HCT116 (cell line): ENCODE measurements around the gene ERC1. TPM values are rescaled to one million over a fixed set of nuclear protein-coding genes. Genes with fewer than 3 reads are reported as not detected.

Experiments used
- ATAC-seq: fragments of 200-7000 bp; cut with Tn5 transposase; 2 replicates; pipeline ENCODE4 v1.9.1; 2020; ENCODE audit warnings: mild to moderate bottlenecking, moderate library complexity
- BruUV-seq: library from RNA; stranded (reverse); fragments of 400-500 nt; replicated peaks from 2 replicates; lab custom pipeline; 2021; lab: Mats Ljungman, UMichigan
- CTCF ChIA-PET: fragments of 300-600 bp; sonication (Branson Sonifier 250); formaldehyde crosslinking; loops from one replicate; lab custom pipeline; 2021; ENCODE audit warnings: antibody characterized with exemption; lab: Charles Lee
- POLR2A ChIA-PET: fragments of 300-600, 350-600 bp; sonication (Branson Sonifier 250); formaldehyde crosslinking; loops from one replicate; lab custom pipeline; 2021; ENCODE audit warnings: antibody characterized with exemption; lab: Charles Lee
- RAD21 ChIA-PET, 2 experiments: fragments of 300-600 bp; sonication (Branson Sonifier 250); formaldehyde crosslinking; loops; one replicate each; lab custom pipeline; 2023; ENCODE audit warnings: low total read pairs in 2 of 2; ENCODE audit not compliant: uncharacterized antibody in 2 of 2, unreplicated experiment in 2 of 2, low non-redundant PET in 1 of 2; lab: Charles Lee
- DNase-seq: peaks from one replicate; pipeline ENCODE4 v3.0.0-alpha.2; 2010; ENCODE audit warnings: low read depth, low spot score
- H2AFZ ChIP-seq: fragments of 200-600 bp; shearing (Covaris generic), sonication (generic); 2 replicates; pipeline ENCODE4 v1.6.1; 2017; ENCODE audit warnings: low read depth, mixed run types, mixed read lengths, antibody characterized with exemption, low read length; ENCODE audit not compliant: poor library complexity, severe bottlenecking
- H3K27ac ChIP-seq: 2 replicates; pipeline ENCODE4 v1.5.1; 2012; ENCODE audit warnings: low read depth, low read length
- H3K27me3 ChIP-seq: fragments of 200-600 bp; sonication (generic); 2 replicates; pipeline ENCODE4 v1.6.1; 2016; ENCODE audit warnings: mixed run types, low read length, mixed read lengths; ENCODE audit not compliant: insufficient read depth
- H3K36me3 ChIP-seq, 2 experiments: fragments of 200-500 bp in 1 of 2; fragments of 200-600 bp in 1 of 2; sonication (Bioruptor generic) in 1 of 2; sonication (generic) in 1 of 2; 2 replicates each; pipeline versions ENCODE4 v1.5.1 to v1.6.1; 2014 to 2016; ENCODE audit warnings: low read length in 2 of 2, inconsistent platforms in 1 of 2, mixed read lengths in 1 of 2, mixed run types in 1 of 2; ENCODE audit not compliant: insufficient read depth in 2 of 2, control insufficient read depth in 1 of 2
- H3K4me1 ChIP-seq, 2 experiments: fragments of 200-600 bp in 1 of 2; sonication (generic) in 1 of 2; 2 replicates each; pipeline versions ENCODE4 v1.5.1 to v1.6.1; 2012 to 2017; ENCODE audit warnings: low read length in 2 of 2, inconsistent platforms in 1 of 2, mild to moderate bottlenecking in 1 of 2, mixed read lengths in 1 of 2, mixed run types in 1 of 2, moderate library complexity in 1 of 2; ENCODE audit not compliant: insufficient read depth in 2 of 2, control insufficient read depth in 1 of 2
- H3K4me2 ChIP-seq: fragments of 200-600 bp; sonication (generic); 2 replicates; pipeline ENCODE4 v1.6.1; 2017; ENCODE audit warnings: mixed run types, low read length, mixed read lengths
- H3K4me3 ChIP-seq, 2 experiments: fragments of 200-600 bp in 1 of 2; sonication (generic) in 1 of 2; replicated peaks in 1 of 2; 2 replicates each; pipeline ENCODE4 v1.5.1; 2011 to 2016; ENCODE audit warnings: low read length in 2 of 2, control low read depth in 1 of 2, low read depth in 1 of 2, mild to moderate bottlenecking in 1 of 2, mixed read lengths in 1 of 2, mixed run types in 1 of 2
- H3K79me2 ChIP-seq: fragments of 200-600 bp; sonication (generic); 2 replicates; pipeline ENCODE4 v1.6.1; 2017; ENCODE audit warnings: mild to moderate bottlenecking, mixed run types, low read length, moderate library complexity, mixed read lengths; ENCODE audit not compliant: insufficient read depth
- H3K9ac ChIP-seq: fragments of 200-600 bp; sonication (generic); 2 replicates; pipeline ENCODE4 v1.6.1; 2016; ENCODE audit warnings: low read length, mixed read lengths
- H3K9me2 ChIP-seq: fragments of 200-600 bp; sonication (generic), shearing (Covaris generic); 2 replicates; pipeline ENCODE4 v1.6.1; 2017; ENCODE audit warnings: mixed run types, mild to moderate bottlenecking, moderate library complexity; ENCODE audit not compliant: insufficient read depth
- H3K9me3 ChIP-seq, 2 experiments: fragments of 200-500 bp in 1 of 2; fragments of 200-600 bp in 1 of 2; sonication (Bioruptor generic) in 1 of 2; sonication (generic) in 1 of 2; 2 replicates each; pipeline ENCODE4 v1.6.1; 2014 to 2017; ENCODE audit warnings: low read length in 2 of 2, mixed read lengths in 2 of 2, inconsistent platforms in 1 of 2, low read depth in 1 of 2, mild to moderate bottlenecking in 1 of 2, mixed run types in 1 of 2, moderate library complexity in 1 of 2; ENCODE audit not compliant: control insufficient read depth in 1 of 2, insufficient read depth in 1 of 2
- H4K20me1 ChIP-seq: fragments of 200-600 bp; sonication (generic), shearing (Covaris generic); 2 replicates; pipeline ENCODE4 v1.6.1; 2017; ENCODE audit warnings: mixed run types, mild to moderate bottlenecking, moderate library complexity; ENCODE audit not compliant: insufficient read depth
- ATF3 ChIP-seq: IDR thresholded peaks from 2 replicates; pipeline ENCODE4 v1.6.1; 2012
- CBX3 ChIP-seq: IDR thresholded peaks from 2 replicates; pipeline ENCODE4 v1.6.1; 2012; ENCODE audit warnings: low read depth
- CEBPB ChIP-seq: IDR thresholded peaks from 2 replicates; pipeline ENCODE4 v1.6.1; 2012; ENCODE audit warnings: low read depth
- CTCF ChIP-seq, 3 experiments: fragments of 200-600 bp in 1 of 3; sonication (generic) in 1 of 3; IDR thresholded peaks in 2 of 3; conservative IDR thresholded peaks in 1 of 3; 2 replicates each; pipeline ENCODE4 v1.5.1; 2012 to 2017; ENCODE audit warnings: low read depth in 2 of 3, low read length in 2 of 3, antibody characterized with exemption in 1 of 3, borderline replicate concordance in 1 of 3, control low read depth in 1 of 3, mild to moderate bottlenecking in 1 of 3, mixed read lengths in 1 of 3, mixed run types in 1 of 3, moderate library complexity in 1 of 3; ENCODE audit not compliant: insufficient read depth in 1 of 3
- ELF1 ChIP-seq: IDR thresholded peaks from 2 replicates; pipeline ENCODE4 v1.6.1; 2012; ENCODE audit warnings: low read depth, borderline replicate concordance
- FOSL1 ChIP-seq: IDR thresholded peaks from 2 replicates; pipeline ENCODE4 v1.6.1; 2012; ENCODE audit warnings: low read depth
- JUND ChIP-seq: IDR thresholded peaks from 2 replicates; pipeline ENCODE4 v1.6.1; 2012
- MAX ChIP-seq: IDR thresholded peaks from 2 replicates; pipeline ENCODE4 v1.6.1; 2012
- POLR2A ChIP-seq: IDR thresholded peaks from 2 replicates; pipeline ENCODE4 v1.7.0; 2011; ENCODE audit warnings: borderline replicate concordance; ENCODE audit not compliant: insufficient read depth, insufficient read length; ENCODE audit errors: extremely low read depth
- POLR2AphosphoS5 ChIP-seq: IDR thresholded peaks from 2 replicates; pipeline ENCODE4 v1.6.1; 2011; ENCODE audit warnings: mild to moderate bottlenecking, low read depth, low read length, moderate library complexity
- SIN3A ChIP-seq: IDR thresholded peaks from 2 replicates; pipeline ENCODE4 v1.6.1; 2012; ENCODE audit warnings: low read depth
- SP1 ChIP-seq: IDR thresholded peaks from 2 replicates; pipeline ENCODE4 v1.6.1; 2012; ENCODE audit warnings: low read depth
- SRF ChIP-seq: IDR thresholded peaks from 2 replicates; pipeline ENCODE4 v1.6.1; 2012; ENCODE audit warnings: low read depth
- YY1 ChIP-seq: IDR thresholded peaks from 2 replicates; pipeline ENCODE4 v1.6.1; 2011; ENCODE audit warnings: low read length, low read depth, moderate library complexity, mild to moderate bottlenecking; ENCODE audit not compliant: insufficient replicate concordance; ENCODE audit errors: extremely low read depth
- ZBTB33 ChIP-seq: IDR thresholded peaks from 2 replicates; pipeline ENCODE4 v1.6.1; 2011; ENCODE audit warnings: mild to moderate bottlenecking, low read length, moderate library complexity; ENCODE audit not compliant: insufficient replicate concordance; ENCODE audit errors: extremely low read depth
- ZFX ChIP-seq: fragments of 450-650 bp; IDR thresholded peaks from 2 replicates; pipeline ENCODE4 v1.6.1; 2017
- ZNF274 ChIP-seq: fragments of 200-500 bp; sonication (Bioruptor generic); IDR thresholded peaks from 2 replicates; pipeline ENCODE4 v1.6.1; 2014; ENCODE audit warnings: mild to moderate bottlenecking, low read depth, low read length, inconsistent platforms
- intact Hi-C: fragments of 100-400 bp; cut with micrococcal nuclease; formaldehyde crosslinking; loops from 2 replicates; pipeline ENCODE4 v1.10.0; 2022
- total RNA-seq: library from RNA; stranded (reverse); gene quantifications from one replicate; pipeline ENCODE4 v1.2.1, GENCODE V29; 2021; ENCODE audit not compliant: unreplicated experiment

ERC1 gene
- total RNA-seq, 1 experiment from 2014 or later: 41.9 TPM

GRCh38 chr12:997505-997904, 6.5 kb downstream of the ERC1 start:
- TF ChIP-seq ELF1: no peak
- TF ChIP-seq POLR2A: no peak
- no peak for TF ChIP-seq SRF
- no peak for TF ChIP-seq JUND
- no peak for TF ChIP-seq POLR2AphosphoS5
- TF ChIP-seq ZNF274: no peak
- TF ChIP-seq CTCF (IDR thresholded peaks at IDR 0.05 in 2 of 3, conservative IDR thresholded peaks at IDR 0.05 in 1 of 3; ENCODE audit: borderline replicate concordance in 1 of 3, insufficient read depth in 1 of 3, low read depth in 2 of 3, low read length in 2 of 3): no peak
- TF ChIP-seq ZFX: no peak
- TF ChIP-seq FOSL1: no peak
- TF ChIP-seq YY1: no peak
- TF ChIP-seq MAX: no peak
- no peak for TF ChIP-seq ZBTB33
- TF ChIP-seq SP1: no peak
- TF ChIP-seq CEBPB: no peak
- no peak for TF ChIP-seq SIN3A
- no peak for TF ChIP-seq CBX3
- no peak for TF ChIP-seq ATF3
- ChIA-PET POLR2A (no interaction called here), CTCF (no interaction called here), RAD21 (no interaction called here)
- no TSS peak for BruUV-seq
- H3K27ac ChIP-seq: no peak overlapping the region
- no peak overlapping the region for H3K4me2 ChIP-seq
- no peak overlapping the region for H3K4me3 ChIP-seq
- no peak for DNase-seq
- H3K27me3 ChIP-seq: no peaks in the 10 kb centered on the region
- H3K9me3 ChIP-seq: no peaks in the 10 kb centered on the region
- ATAC-seq: no peak
- H3K79me2 ChIP-seq: peaks cover 84% of the 10 kb centered on the region
- H2AFZ ChIP-seq: no peak overlapping the region
- H3K9ac ChIP-seq: no peak overlapping the region
- intact Hi-C loops: no loop called here
- H3K36me3 ChIP-seq: no peaks in the 10 kb centered on the region
- H4K20me1 ChIP-seq: no peaks in the 10 kb centered on the region
- H3K4me1 ChIP-seq: peaks cover 0 to 18% of the 10 kb centered on the region in 2 experiments; a peak in 2 of 4 replicates
- H3K9me2 ChIP-seq: no peaks in the 10 kb centered on the region
